IPS-18c (cell line): ENCODE results near the gene U2AF2.

Experiments
- H3K4me3 ChIP-seq: 2 replicates; pipeline ENCODE4 v1.7.0; 2013; ENCODE audit warnings: low read depth, mild to moderate bottlenecking, low read length, moderate library complexity; ENCODE audit not compliant: insufficient read depth
- H3K9me3 ChIP-seq: one replicate; pipeline ENCODE4 v1.6.1; 2013; ENCODE audit warnings: mild to moderate bottlenecking, low read length, moderate library complexity; ENCODE audit not compliant: control insufficient read depth, insufficient read depth

Gene U2AF2

DNA sequence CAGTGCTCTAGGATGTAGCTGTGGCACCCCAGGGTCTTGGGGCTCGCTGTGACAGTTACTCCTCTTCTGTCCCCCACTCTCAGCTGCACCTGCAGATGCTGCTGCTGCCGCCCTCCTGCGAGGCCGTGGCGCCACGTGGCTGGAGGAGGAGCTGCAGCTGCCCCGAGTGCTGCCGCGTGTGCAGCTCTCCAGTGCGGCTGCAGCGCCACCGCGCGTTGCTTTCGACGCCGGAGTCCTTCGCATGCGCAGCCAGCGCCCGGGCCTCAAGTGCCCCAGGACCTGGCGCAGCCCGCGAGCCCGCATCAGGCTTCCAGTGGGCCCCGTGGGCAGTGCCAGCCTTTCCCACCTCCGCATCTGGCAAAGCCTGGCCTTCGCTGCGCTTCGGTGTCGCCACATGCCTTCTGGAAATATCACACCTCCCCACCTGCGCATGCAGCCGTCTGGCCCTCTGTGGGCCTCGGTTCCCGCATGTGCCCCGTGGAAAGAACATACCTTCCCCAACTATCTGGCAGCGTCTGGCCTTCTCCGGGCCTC, 14.7 kb upstream of the U2AF2 start:
- Histone ChIP-seq H3K4me3 (peak overlapping the region; percentile 64; the same call in 1 of the 2 replicates), H3K9me3 (peaks cover 9% of the 10 kb centered on the region)

DNA sequence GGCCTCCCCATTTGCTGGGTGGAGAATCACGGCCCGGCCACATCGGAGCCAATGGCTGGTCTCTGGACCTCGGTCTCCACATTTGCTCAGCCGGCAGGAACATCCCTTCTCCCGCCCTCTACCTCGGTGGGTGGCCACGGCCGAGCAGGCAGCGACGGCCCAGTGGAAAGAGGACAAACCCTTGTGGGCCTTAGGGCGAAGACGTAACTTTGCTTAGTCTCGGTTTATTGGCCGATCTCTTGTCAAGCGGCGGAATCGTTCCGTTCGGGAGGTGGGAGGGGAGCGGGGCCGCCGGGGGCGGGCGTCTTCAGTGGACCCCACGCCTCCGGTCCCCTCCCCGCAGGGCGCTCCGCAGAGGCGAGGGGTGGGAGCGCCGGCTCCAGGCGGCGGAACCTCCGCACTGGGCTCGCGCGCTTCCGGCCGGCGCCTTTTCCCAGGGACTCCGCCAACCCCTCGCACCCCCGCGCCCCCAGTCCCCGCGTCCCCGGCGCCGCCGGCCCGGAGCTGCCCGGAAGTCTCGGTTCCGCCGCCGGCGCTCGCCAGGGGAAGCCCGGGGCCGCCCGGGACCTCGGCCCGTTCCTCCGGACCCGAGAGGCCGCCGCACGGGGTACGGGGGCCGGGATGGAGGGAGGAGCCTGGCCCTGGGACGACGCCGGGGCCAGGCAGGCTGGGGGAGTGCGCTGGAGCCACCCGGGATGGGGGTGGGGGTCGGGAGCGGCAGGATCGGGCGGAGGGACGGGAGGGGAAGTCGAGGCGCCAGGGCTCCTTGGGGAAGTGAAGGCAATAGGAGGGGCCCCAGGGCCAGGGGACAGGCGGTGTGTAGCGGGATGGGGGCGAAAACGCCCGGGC, 14.0 kb upstream of the U2AF2 start, which contains the start of gene ZNF580:
TSS of gene ZNF580 (plus strand) at position 426 of the 849 bp plus-strand sequence. CDS start 1,507 bp downstream, outside the sequence.
- peaks cover 9% of the 10 kb centered on the region for H3K9me3 ChIP-seq
- H3K4me3 ChIP-seq: peak within 1 kb of the TSS; percentile 64

DNA sequence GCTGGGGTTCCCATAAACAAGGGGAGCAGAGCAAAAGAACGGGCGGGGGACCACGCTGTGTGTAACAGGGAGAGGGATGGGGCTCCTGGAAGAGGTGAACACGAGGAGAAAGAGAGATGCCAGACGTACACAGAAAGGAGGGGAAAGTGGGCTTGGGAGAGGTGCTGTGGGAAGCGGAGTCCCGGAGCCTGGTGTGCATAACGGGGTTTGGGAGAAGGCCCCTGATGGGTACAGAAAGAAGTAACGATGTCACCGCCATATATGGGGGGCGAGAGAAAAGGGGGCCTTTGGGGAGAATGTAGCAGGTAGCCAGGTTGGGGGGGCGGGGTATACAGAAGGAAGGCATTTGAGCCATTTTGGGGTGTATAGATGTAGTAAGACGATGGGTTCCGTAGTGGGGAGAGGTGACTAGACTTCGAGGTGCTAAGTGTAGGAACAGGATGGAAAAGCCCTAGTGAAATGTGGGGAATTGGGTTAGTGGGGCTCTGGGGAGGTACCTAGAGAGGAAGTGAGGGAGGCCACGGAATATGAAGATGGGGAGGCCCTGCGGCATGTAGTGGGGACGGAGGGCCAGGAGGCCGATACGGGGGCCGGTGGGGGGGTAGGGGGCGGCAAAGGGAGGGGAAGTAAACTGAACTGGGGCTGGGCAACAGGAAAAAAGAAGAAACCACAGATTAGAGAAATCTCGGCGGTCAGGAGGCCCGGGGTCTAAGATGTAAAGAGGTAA, 13.2 kb upstream of the U2AF2 start:
- H3K9me3 ChIP-seq: peaks cover 9% of the 10 kb centered on the region
- H3K4me3 ChIP-seq: peak overlapping the region; percentile 64

DNA sequence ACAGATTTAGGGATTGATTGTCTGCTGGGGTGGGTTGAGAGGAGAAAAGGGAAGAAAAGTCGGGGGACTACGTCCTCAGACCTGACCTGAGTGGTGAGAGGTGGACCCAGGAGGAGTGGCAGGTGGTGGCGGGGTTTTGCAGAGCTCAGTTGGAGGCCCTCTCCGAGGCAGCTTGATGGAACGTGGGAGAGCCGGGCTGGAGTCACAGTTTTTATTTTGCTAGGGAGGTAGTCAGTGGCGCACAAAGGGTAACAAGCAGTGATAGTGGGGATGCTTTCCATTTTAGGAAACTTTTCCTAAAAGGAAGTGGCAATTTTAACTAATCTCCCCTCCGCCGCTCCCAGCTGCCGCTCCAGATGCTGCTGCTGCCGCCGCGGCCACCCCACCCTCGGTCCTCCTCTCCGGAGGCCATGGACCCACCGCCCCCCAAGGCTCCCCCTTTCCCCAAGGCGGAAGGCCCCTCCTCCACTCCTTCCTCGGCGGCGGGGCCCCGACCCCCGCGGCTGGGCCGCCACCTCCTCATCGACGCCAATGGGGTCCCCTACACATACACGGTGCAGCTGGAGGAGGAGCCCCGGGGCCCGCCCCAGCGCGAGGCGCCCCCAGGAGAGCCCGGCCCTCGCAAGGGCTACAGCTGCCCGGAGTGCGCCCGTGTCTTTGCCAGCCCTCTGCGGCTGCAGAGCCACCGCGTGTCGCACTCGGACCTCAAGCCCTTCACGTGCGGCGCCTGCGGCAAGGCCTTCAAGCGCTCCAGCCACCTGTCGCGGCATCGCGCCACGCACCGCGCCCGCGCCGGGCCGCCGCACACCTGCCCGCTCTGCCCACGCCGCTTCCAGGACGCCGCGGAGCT, 12.5 kb upstream of the U2AF2 start:
- Histone ChIP-seq H3K9me3 (peaks cover 9% of the 10 kb centered on the region), H3K4me3 (peak overlapping the region; percentile 64)

DNA sequence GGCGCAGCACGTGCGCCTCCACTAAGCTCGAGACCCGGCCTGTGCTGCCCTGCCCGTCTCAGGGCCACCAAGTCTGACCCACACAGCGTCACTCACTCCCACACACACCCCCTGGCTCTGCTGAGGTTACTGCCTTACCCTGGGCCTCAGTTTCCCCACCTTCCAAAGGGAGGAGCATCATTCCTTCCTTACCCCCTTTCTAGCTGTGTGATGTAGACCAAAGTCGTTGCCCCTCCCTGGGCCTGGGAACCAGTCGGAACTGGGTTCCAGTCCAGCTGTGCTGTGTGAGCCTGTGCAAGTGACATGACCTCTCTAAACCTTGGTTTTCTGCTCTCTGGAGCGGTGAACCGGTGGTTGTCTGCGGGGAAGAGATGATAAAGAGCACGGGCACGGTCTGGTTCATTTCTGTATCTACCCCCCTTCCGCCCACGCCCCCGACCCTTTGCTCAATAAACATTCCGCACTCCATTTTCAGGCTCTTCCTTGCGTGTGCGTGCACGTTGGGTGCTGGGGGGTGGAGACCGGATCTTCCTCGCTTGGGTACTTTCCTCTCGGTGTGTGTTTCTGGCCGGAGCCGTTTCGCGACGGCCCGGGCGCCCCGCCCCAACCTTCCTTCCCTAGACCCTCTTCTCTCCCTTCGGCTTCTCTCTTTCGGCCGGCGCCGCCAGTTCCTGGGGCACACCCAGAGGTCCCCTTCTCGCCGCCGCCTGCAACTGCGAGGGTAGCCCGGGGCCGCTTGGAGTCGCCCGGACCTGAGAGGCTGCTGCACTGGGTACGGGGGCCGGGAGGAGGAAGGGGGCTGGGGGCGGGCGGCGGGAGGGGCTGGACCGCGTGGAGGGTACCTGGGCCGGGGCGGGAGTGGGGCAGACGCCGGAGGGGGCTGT, 11.6 kb upstream of the U2AF2 start, which contains the start of gene ZNF581:
TSS of gene ZNF581 (plus strand) at position 647 of the 884 bp plus-strand sequence. CDS start 923 bp downstream, outside the sequence.
- Histone ChIP-seq H3K4me3 (peak within 1 kb of the TSS; percentile 64), H3K9me3 (peaks cover 9% of the 10 kb centered on the region)

DNA sequence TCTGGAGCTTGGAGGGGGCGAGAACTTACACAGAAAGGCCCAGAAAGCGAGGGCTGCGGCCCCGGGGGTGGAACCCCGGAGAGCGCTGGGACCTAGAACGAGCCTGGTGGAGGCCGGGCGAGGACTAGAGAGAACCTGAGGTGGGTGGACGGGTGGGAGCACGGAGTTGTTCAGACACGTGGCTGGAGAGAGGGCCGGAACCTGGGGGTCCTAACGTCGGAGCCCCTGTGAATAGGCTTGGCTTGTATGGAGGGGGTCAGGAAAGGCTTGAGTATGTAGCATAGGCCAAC, 11.0 kb upstream of the U2AF2 start:
- peaks cover 8% of the 10 kb centered on the region for H3K9me3 ChIP-seq
- peak overlapping the region; percentile 64 for H3K4me3 ChIP-seq

DNA sequence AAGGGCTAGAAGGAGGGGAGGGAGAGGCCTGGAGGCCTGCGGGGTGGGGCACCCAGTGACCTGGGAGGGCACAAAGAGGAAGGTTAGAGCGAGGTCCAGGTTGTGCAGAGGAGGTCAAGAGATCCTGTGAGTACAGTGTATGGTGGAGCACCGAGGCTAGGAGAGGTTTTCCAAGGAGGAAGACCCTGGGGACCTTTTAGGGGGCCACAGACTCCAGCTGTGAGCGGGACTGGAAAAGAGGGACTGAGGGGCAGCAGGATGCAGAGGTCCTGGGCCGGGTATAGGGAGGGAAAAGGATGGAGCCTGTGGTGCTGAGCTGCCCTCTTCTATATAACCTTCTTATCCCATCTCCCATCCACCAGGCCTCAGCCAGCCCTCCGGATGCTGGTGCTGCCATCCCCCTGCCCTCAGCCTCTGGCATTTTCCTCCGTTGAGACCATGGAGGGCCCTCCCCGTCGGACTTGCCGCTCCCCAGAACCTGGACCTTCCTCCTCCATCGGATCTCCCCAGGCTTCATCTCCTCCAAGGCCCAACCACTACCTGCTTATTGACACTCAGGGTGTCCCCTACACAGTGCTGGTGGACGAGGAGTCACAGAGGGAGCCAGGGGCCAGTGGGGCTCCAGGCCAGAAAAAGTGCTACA, 10.5 kb upstream of the U2AF2 start:
- Histone ChIP-seq H3K4me3 (peak overlapping the region; percentile 64), H3K9me3 (peaks cover 7% of the 10 kb centered on the region)

DNA sequence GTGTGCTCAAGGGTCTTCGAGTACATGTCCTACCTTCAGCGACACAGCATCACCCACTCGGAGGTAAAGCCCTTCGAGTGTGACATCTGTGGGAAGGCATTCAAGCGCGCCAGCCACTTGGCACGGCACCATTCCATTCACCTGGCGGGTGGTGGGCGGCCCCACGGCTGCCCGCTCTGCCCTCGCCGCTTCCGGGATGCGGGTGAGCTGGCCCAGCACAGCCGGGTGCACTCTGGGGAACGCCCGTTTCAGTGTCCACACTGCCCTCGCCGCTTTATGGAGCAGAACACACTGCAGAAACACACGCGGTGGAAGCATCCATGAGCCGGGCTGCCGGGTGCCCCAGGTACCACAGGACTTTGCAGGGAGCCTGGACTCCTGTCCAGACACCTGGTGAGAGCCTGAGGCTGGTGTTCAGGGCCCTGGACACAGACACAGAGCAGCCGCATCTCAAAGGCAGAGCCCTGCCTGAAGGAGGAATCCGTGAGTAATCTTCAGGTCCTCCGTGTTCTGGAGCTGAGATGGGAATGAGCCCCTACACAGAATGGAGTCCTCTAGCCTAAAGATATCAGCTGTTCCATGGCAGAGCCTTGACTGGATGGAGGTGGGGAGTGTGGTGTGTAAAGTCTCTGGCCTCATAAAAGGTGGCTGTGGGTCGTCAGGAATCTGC, 9.9 kb upstream of the U2AF2 start:
- H3K9me3 ChIP-seq: peaks cover 7% of the 10 kb centered on the region
- peak overlapping the region; percentile 64 for H3K4me3 ChIP-seq

DNA sequence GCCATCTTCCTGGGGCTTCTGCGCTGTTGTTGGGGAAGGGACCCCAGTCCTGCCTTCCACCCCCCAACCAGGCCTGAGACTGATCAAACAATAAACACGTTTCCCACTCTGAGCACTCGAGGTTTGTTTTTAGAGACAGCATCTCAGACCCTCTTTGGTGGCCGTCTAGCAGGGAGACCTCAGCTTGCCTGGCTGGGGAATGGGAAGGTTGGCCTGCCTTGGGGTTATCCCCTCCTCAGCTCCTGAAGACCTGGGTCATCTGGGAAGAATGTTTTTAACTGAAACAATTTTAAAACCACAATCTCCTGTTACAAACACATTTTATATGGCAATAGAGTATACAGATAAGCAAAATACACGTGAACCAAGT, 9.3 kb upstream of the U2AF2 start:
- Histone ChIP-seq H3K4me3 (no peak overlapping the region), H3K9me3 (peaks cover 2% of the 10 kb centered on the region)

DNA sequence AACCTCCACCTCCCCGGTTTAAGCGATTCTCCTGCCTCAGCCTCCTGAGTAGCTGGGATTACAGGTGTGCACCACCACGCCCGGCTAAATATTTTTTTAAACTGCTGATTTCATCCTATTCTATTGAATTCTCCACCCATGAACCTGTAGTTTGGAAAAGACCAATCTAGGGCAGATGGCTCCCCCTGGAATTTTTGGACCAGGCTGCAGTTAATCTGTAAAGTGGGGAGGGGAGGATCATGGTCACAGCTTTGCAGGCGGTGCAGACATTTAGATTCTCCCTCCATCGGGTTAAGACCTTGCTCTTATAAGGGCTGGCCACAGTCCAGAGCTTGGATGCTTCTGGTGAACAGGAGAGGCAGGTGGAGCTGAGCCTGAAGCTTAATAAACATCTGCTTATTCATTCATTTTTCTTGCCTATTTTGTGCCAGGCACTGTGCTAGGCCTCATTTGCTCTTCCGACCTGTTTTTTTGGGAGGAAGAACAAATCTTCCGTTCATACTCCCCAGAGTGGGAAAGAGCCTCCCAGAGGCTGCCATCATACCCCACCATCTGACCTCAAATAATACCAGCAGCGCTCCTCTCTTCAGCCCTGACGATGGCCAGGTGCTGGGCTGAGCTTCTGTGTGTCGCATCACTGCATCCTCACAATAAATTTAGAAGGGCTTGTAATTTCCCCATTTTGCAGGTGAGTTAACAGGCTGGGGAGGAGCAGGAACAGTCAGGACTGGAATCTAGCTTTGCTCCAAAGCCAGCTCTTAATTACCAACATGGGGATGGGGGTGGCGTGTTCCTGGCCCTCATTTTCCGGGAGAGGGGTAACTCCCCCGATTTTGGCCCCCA, 7.7 kb upstream of the U2AF2 start:
- Histone ChIP-seq H3K4me3 (peak overlapping the region; percentile 89), H3K9me3 (no peaks in the 10 kb centered on the region)

DNA sequence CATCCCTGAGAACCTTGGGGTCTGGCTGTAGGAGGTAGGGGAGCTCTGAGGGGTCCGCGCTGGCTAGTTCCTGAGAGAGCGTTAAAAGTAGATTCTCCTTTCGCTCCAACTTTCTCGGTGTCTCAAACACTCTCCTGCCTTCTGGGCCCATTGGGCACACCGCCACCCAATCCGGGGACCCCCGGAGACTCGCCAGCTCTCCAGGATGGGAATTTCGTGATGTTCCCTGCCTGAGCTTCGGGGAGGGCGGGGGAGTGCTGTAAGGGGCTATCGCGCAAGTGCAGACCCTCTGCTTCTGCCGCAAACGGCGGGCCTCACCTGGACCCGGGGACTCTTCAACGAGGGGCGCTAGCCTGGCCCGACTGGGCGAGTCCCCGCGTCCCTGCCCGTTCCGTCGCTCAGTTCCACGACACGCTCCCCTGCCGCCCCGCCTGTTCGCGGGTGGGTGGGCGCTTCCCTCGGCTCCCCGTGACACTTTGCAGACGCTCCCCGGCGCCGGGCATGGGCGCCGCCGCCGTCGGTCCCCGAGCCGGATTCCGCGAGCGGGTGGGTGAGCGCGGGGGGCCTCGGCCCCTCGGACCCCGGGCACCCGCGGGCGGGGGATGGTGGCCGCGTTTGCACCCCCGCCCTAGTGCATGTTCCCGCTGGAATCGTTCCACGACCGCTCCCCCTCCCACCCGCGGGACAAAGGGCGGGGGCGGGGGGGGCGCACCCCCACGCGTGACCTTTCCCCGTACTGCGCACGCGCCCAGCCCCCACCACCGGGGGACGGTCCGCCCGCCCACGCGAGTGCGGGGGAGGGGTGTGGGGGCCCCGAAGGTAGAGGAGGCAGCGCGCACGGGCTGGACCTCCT, 6.9 kb upstream of the U2AF2 start, which contains the start of gene CCDC106:
TSS of gene CCDC106 (plus strand) at position 481 of the 853 bp plus-strand sequence. CDS start 835 bp downstream, outside the sequence.
- Histone ChIP-seq H3K9me3 (no peaks in the 10 kb centered on the region), H3K4me3 (peak within 1 kb of the TSS; percentile 89)

DNA sequence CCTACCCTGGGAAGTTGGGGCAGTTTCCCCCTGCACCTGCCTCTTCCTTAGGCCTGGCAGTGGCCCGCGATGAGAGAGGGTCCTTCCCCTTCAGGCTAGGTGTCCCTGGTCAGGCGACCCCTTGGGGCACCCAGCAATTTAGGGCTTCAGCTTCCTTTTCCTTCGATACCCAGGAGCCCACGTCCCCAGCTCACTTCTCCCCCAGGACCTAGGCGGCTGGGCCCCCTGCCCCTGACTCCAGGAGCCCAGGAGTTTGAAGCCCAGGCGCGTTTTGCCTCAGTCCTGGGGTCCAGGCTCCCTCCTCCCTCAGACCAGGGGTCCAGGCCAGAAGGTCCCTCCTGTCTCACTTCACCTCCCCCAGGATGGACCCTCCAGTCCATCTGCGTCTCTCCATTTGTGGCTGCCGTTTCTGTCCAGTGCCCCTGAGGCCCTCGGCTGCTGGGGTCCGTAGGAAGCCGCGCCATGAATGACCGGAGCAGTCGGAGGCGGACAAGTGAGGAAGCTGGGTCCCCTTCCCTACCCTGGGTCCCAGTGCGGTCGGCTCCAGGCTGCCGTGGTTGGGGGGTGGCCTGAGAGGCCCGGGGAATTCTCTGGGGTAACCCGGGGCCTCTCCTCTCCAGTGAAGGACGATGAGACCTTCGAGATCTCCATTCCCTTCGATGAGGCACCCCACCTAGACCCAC, 6.1 kb upstream of the U2AF2 start:
- H3K4me3 ChIP-seq: peak overlapping the region; percentile 89
- H3K9me3 ChIP-seq: no peaks in the 10 kb centered on the region
